Activated CD4-positive, CD25-positive, alpha-beta regulatory T cell treated with anti-CD3 and anti-CD28 coated beads, Interleukin-2, amount 50 U/mL, for 72 hours (primary cell): ENCODE measurements around the gene GXYLT2.
"Not testable (repeated sequence)": the region's sequence is repeated elsewhere in the genome, so short reads cannot be mapped to it uniquely, and the experiment has no call there.

Experiments used
- DNase-seq: peaks from one replicate; pipeline ENCODE4 v3.0.0; 2021

The GXYLT2 gene

GRCh38 chr3:72982609-72983366 is 94.9 kb downstream of the GXYLT2 start:
- DNase-seq, result no peak

DNA sequence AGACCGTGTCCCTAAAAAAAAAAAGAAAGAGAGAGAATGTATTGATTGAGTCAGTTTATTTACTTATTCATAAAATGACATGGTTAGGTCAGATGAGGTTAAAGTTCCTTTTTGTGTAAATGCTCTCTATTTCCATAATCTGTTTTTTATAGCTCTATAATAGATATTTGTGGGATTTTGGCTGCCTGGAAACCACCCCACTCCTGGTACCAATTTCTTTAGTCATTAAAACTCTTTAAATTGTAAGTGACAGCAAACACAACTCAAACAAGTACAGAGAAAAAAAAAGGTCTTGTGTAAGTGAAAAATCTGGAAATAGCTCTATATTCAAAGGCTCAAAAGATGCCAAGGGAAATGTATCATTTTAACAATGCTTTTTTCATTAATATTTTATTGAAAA is 97.7 kb downstream of the GXYLT2 start:
- no peak for DNase-seq

DNA sequence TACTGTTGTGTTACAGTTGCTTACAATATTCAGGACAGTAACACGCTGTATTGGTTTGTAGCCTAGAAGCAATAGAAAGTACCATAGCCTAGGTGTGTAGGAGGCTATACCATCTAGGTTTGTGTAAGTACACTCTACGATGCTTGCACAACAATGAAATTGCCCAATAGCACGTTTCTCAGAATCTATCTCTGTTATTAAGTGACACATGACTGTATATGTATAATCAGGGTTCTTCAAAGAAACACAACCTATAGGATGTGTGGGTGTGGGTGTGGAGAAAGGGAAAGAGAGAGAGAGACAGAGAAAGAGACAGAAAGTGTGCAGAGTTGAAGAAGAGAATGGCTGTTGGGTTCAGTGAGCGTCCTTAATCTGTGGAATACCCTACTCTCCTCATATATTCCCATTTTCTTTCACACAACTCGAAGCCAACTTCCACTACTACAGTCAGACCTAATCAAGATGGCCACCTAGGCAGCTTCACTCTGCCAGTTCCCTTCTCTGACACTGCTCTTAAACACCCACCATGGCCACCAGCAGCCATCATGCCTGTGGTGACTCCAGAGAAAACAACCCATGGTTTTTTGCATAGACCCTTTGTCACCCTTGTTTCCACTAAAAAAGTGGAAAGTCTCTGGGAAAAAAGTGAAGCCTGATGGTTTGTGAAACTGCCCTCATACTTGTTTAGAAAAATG is 103.0 kb downstream of the GXYLT2 start:
- DNase-seq, result no peak

DNA sequence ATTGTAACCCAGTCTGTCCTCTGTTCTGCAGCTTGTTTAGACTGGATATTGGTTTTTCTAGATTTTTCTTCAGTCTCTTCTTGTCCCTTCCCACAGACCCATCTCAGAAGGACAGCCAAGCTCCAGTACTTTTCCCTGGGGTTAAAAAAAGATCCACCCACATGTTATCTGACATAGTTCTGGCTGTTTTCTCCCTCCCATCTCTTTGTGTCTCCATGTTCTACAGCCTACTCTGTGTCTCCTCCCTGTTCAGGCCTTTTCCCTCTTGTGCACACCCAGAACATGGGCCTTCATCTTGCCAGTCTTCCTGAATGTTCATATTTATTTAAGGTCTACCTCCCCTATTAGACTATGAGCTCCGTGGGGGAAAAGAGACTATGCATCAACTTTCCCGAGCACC is 103.7 kb downstream of the GXYLT2 start:
- no peak for DNase-seq

DNA sequence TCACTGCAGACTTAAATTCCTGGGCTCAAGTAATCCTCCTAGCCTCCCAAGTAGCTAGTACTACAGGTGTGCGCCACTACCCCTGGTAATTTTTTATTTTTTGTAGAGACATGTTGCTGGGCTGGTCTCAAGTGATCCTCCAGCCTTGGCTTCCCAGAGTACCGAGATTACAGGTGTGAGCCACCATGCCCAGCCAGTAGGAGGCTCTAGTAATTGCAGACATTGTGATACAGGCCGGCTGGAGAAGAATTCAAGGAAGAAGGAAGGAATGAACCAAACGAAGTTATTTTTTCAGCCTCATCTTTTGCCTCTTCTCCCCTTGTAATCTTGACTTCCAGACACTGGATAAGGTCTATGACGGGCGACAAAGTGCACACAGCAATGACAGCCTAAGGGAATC is 105.5 kb downstream of the GXYLT2 start:
- no peak for DNase-seq

DNA sequence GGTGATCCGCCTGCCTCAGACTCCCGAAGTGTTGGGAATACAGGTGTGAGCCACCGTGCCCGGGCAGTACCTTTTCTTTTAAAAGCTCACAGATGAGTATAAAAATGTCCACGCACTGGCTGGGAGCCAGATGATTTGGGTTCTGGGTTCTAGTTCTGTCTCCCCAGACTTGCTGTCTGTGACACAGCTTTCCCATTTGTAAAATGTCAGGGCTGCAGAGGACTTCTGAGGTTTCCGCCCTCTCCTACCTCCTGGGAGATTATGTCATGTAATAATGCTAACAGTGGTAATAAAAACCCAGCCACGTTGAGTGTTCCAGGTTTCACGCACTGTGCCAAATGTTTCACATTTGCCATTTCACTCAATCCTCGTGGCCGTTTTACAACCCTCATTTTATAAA is 107.5 kb downstream of the GXYLT2 start:
- DNase-seq, result no peak

GRCh38 chr3:72996121-72996472 is 108.3 kb downstream of the GXYLT2 start:
- DNase-seq, result no peak

DNA sequence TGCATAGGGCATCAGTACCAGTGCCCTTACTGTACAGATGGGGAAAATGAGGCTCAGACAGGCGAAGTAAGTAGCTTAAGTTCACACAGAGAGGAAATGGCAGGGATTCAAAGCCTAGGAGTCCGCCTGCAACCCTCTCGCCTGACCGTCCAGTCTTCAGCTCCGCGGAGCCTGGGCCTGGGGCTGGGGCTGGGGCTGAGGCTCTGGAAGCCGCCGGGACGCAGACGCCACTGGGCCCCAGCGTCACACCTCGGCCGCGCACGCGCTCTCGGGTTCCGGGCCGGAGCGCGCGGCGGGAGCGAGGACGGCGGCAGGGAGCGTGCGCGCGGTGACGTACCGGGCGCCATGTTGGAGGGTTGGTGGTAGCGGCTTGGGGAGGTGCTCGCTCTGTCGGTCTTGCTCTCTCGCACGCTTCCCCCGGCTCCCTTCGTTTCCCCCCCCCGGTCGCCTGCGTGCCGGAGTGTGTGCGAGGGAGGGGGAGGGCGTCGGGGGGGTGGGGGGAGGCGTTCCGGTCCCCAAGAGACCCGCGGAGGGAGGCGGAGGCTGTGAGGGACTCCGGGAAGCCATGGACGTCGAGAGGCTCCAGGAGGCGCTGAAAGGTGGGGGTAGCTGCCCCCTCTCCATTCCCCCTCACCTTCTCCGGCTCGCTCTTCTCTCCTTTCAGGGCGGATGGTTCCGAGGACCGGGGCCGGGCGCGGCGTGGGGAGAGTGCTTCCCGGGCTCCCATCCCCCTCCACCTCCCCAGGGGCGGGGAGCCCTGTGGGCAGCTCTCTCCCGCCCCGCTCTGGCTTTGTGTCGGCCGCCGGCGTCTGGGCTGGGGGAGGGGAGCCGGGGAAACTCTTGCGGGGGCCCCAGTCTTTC is 108.9 kb downstream of the GXYLT2 start, which contains the start of gene PPP4R2:
TSS of gene PPP4R2 (plus strand) at position 339 of the 861 bp plus-strand sequence. CDS start at position 566, 227 bp downstream.
- peak; percentile 94 for DNase-seq

- no peak for DNase-seq
Observed at GRCh38 chr3:72997421-72997961, 109.6 kb downstream of the GXYLT2 start.

GRCh38 chr3:72998466-72998865 is 110.6 kb downstream of the GXYLT2 start:
- no peak for DNase-seq

DNA sequence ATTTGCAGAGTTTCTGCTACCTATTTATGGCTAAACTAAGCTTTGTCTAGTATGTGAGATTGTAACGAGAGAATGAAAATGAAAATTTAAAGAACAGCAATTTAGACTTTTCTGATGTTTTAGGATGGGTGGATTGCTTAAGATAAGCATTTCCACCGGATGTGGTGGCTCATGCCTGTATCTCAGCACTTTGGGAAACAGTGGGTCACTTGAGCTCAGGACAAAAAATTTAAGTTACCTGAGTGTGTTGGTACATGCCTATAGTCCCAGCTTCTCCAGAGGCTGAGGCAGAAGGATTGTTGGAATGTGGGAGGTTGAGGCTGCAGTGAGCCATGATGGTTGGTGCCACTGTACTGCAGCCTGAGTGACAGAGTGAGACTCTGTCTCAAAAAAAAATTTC is 112.1 kb downstream of the GXYLT2 start:
- no peak for DNase-seq

- not testable (repeated sequence) for DNase-seq
Observed at GRCh38 chr3:73003050-73003449, 115.2 kb downstream of the GXYLT2 start.

GRCh38 chr3:73004316-73004715 is 116.5 kb downstream of the GXYLT2 start:
- DNase-seq, result no peak

GRCh38 chr3:73007992-73008712 is 120.3 kb downstream of the GXYLT2 start:
- DNase-seq, result no peak

DNA sequence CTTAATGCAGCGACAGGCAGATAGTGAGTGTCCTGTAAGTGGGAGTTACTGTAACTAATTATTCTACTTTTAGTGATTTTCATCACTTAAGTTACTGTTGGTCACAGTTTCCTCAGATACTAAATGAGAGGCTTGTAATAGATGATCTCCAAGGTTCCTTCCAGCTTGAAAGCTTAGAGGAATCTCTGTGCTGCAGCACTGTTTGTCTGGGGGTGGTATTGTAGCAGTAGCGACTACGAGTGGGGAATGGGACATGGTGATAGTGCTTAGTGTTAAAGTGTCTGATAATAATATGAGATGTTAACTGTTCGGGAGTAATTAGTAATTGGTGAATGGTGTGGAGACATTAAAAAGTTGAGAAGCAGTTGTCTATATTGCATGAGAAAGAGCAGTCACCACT is 121.2 kb downstream of the GXYLT2 start:
- DNase-seq, result no peak

GRCh38 chr3:73009750-73010149 is 121.9 kb downstream of the GXYLT2 start:
- DNase-seq, result no peak

DNA sequence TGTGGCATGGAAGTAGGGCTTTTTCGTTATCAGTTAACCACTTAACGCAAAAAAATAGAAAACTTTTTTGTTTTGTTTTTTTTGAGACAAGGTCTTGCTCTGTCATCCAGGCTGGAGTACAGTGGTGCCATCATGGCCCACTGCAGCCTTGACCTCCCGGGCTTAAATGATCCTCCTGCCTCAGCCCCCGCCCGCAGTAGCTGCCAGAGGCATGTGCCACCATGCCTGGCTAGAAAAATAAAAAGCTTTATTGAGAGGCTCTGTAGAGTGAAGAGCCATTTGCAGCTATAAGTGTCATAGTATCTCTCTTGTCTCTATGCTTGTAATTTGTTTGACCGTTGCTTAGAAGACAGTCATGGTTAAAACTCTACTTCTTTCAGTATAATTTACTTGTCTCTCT is 122.3 kb downstream of the GXYLT2 start:
- no peak for DNase-seq

DNA sequence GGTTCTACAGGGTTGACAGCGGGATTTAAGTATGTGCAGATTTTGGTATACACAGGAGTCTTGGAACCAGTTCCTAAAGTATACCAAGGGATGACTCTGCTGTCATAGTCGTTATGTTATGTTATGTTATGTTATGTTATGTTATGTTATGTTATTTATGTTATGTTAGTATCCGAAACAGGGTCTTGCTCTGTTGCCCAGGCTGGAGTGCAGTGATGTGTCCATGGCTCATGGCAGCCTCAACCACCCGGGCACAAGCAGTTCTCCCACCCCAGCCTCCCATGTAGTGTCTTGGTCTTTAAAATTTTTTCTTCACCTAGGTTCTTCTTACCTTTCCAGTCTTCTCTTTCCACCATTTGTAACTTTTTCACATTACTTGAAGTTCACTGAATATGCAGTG is 130.5 kb downstream of the GXYLT2 start:
- DNase-seq, result no peak

DNA sequence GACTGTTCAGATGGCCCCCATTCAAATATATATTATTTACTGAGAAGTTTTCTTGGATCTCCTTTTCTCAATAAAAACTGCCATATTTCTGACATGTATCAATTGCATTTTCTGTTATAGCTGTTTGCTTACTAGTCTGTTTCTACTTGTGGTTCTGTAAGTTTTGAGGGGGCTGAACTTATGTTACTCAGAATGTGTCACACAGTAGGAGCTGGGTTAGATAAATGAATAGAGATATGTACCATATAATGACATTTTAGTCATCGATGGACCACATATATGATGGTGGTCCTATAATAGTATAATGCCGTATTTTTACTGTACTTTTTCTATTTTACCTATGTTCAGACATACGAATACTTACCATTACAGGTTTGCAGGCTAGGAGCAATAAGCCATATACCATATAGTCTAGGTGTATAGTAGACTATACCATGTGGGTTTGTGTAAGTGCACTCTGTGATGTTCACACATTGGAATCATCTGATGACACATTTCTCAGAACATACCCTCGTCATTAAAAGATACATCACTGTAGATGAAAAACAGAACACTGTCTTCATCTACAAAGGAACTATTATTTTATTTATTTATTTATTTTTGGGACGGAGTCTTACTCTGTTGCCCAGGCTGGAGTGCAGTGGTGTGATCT is 131.1 kb downstream of the GXYLT2 start:
- no peak for DNase-seq

- DNase-seq, result no peak
Observed at GRCh38 chr3:73021301-73021835, 133.5 kb downstream of the GXYLT2 start.

- DNase-seq, result no peak
Observed at GRCh38 chr3:73024836-73025235, 137.0 kb downstream of the GXYLT2 start.
